ENCODE data around the gene ACACA.

Gene ACACA

DNA sequence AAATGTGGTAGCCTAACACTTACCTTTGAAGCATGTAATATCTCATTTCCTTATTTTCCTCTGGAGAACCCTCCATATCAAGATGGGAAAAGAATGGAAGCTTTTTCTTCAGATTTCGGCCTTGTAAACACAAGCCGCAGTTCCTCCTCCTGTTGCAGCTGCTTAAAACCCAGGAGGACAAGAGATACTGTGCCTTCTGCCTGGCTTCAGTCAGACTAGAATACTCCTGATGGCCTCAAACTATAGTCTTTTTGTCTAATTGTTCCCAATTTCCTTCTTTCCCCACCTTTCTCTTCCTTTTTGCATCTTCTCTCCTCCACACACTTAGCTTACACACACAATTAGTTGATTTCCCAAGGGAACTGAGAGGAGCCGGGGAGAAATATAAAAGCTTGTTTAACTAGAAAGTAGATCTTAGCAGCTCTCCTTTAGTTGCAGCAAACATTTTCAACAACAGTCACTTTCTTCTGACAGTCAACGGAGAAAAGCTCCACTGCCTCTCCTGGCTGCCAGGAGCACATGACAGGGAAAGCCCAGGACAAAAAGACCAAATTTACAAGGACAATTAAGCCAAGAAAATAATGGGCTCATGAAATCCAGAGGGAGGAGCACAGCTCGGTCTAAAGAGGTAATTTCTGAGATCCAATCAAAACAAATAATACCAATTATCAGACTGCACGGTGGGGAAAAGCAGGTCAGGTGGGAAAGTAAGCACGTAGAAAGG, 107.2 kb downstream of the ACACA start:
- no peak for DNase-seq (ENCODE audit: low read depth in 2 of 3, low spot score in 2 of 3)

DNA sequence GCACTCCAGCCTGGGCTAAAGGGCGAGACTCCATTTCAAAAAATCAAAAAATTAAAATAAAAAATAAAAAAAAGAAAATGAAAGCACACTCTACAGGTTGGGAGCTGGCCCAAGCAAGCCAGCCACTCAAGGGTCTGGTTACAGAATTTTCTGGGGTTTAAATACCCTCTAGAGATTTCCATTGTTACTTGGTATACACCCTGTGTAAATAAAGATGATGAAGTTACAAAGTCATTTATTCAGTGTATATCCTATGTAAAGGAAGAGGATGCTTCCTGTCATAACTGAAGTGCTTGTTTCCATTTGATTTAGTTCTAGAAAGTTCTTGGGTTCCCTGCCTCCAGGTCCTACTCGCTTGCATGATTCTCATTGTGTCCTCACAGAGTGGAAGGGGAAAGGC, 110.7 kb downstream of the ACACA start:
- DNase-seq (ENCODE audit: low read depth in 2 of 3, low spot score in 2 of 3): no peak

DNA sequence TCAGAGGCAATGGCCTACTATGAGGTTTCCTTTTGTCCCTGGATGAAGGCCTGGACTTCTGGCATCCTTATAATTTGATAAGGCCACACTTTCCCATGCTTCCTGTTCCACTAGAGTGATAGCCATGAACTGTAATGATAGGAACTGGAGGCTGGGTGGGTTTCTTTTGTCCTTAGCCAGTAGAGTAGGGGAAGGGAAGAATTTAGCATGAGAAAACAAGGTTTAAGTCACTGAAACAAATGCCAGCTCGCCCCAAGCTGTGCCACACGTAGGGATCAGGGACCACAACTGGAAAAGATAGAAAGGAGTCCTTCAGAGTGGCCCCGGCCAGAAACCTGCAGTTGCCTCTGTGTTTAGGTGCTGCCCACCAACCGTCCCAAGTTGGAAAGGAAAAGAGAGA, 111.7 kb downstream of the ACACA start:
- DNase-seq (ENCODE audit: low read depth in 2 of 3, low spot score in 2 of 3): no peak

DNA sequence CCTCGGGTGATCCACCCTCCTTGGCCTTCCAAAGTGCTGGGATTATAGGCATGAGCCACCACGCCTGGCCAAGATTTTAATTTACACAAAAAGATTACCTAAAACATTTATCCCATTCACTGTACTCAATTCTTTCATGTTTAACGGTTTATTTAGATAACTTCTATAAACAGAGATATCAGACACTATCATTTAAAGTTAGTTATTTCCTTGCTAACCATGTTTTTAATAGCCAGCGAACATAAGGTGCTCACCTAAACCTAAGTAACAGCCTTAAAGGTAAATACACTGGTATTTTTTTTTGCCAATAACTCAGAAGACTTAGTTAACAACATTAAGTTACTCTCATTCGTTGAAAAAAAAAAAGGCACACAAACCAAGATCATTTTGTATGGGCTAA, 112.9 kb downstream of the ACACA start:
- no peak for DNase-seq (ENCODE audit: low read depth in 2 of 3, low spot score in 2 of 3)

GRCh38 chr17:37292429-37293139, 114.1 kb downstream of the ACACA start:
- DNase-seq (ENCODE audit: low read depth in 2 of 3, low spot score in 2 of 3): no peak

GRCh38 chr17:37291351-37291750, 115.3 kb downstream of the ACACA start:
- DNase-seq (ENCODE audit: low read depth in 2 of 3, low spot score in 2 of 3): no peak

GRCh38 chr17:37286430-37286829, 120.2 kb downstream of the ACACA start:
- DNase-seq (ENCODE audit: low read depth in 2 of 3, low spot score in 2 of 3): no peak

DNA sequence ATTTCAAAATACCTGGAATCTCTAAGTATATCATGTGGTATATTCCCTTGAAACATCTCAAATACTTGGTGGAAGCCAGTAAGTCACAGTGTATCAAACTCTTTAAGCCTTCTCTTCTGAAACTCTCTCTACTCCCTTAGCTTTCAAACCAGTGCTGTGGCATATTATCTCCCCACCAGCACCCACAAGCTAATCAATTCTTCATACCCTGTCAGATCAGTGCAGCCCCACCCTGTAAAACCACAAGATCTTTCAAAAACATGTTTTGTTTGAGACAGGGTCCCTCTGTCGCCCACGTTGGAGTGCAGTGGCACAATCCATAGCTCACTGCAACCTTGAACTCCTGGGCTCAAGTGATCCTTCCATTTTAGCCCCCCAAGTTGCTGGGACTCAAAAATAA, 122.4 kb downstream of the ACACA start:
- DNase-seq (ENCODE audit: low read depth in 2 of 3, low spot score in 2 of 3): no peak

- DNase-seq (ENCODE audit: low read depth in 2 of 3, low spot score in 2 of 3): no peak
These were observed 123.1 kb downstream of the ACACA start for GRCh38 chr17:37283414-37283961.

DNA sequence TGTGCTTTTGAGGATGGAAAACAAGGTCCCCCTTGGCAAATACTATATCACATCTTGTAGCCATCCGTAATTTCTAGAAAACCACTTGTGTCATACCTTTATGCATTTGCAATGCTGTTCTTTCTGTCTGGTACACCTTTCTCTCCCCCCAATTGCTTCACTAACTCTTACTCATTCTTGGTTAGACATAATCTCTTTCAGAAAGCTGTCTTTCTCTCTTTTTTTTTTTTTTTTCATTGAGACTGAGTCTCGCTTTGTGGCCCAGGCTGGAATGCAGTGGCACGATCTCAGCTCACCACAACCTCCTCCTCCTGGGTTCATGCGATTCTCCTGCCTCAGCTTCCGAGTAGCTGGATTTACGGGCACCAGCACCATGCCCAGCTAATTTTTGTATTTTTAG, 125.8 kb downstream of the ACACA start:
- DNase-seq (ENCODE audit: low read depth in 2 of 3, low spot score in 2 of 3): no peak

- DNase-seq (ENCODE audit: low read depth in 2 of 3, low spot score in 2 of 3): no peak
These were observed 128.3 kb downstream of the ACACA start for GRCh38 chr17:37278247-37278894.

GRCh38 chr17:37276475-37276874, 130.2 kb downstream of the ACACA start:
- no peak for DNase-seq (ENCODE audit: low read depth in 2 of 3, low spot score in 2 of 3)

- DNase-seq (ENCODE audit: low read depth in 2 of 3, low spot score in 2 of 3): no peak
These were observed 132.2 kb downstream of the ACACA start for GRCh38 chr17:37274461-37274860.

DNA sequence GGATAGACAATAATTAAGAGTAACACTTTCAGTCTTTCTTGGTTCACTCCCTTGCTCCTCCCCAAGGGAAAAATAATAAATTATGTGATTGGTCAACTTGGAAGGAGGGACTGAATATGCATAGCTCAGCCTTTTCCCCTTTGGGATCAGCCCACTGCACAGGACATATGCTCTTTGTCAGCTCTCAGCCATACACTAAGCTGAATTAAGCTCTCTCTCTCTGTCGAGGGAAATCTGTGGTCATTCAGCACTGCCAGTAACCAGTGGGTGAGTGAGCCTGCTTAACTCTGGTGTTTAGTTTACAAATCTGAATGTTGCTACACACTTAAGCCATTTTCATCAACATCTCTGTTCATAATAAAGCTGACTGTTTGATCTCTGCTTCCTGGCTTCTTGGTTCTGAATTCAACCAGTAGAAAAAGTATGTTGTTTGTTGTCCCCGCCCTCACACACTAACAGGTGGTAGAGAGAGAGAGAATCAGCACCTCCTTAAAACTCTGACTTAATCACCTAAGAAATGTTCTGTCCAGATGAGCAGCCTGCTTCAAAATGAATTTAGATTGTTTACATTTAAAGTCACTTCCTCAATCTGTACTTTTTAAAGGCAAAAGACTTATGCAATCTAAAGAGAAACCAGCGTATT, 133.1 kb downstream of the ACACA start:
- DNase-seq (ENCODE audit: low read depth in 2 of 3, low spot score in 2 of 3): no peak

- DNase-seq (ENCODE audit: low read depth in 2 of 3, low spot score in 2 of 3): no peak
These were observed 141.0 kb downstream of the ACACA start for GRCh38 chr17:37265446-37266173.

- no peak for DNase-seq (ENCODE audit: low read depth in 2 of 3, low spot score in 2 of 3)
These were observed 145.3 kb downstream of the ACACA start for GRCh38 chr17:37261286-37261685.

GRCh38 chr17:37259030-37259735, 147.5 kb downstream of the ACACA start:
- no peak for DNase-seq (ENCODE audit: low read depth in 2 of 3, low spot score in 2 of 3)

DNA sequence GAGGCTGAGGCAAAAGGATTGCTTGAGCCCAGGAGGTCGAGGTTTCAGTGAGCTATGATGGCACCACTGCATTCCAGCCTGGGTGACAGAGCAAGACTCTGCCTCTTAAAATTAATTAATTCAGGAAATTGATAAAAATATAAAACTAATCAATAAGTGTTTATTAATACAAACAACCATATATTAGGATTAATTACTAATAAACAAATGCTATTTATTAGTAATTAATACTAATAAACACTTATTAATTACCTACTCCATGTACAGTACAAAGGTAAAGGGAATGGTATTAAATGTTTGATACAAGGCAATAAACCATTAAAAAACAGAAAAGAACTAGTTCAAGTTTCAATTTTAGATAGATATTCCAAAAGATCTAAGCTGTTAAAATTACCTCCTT, 150.0 kb downstream of the ACACA start:
- DNase-seq (ENCODE audit: low read depth in 2 of 3, low spot score in 2 of 3): no peak

GRCh38 chr17:37255432-37255831, 151.2 kb downstream of the ACACA start:
- no peak for DNase-seq (ENCODE audit: low read depth in 2 of 3, low spot score in 2 of 3)

DNA sequence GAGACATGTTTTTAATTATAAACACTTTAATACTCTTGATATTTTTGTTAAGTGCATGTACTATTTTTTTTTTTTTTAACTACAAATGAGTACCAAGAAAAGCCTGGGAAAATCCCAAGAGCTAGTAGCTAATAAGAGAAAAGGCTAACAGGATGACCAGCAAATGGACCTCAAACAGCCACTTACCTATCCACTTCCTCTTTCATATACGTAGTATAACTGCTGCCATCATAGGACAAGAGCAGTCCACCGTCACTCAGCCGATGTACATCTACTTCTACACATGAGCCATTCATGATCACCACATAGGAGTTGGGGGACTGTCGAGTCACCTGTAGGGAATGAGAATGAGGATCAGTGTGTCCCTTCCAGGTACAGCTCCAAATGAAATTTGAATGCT, 158.8 kb downstream of the ACACA start:
- no peak for DNase-seq (ENCODE audit: low read depth in 2 of 3, low spot score in 2 of 3)

Data from activated CD8-positive, alpha-beta memory T cell treated with anti-CD3 and anti-CD28 coated beads for 48 hours (primary cell).